OCI-LY3 (cell line): Measurements from ENCODE around the gene DYNLRB1.

ENCODE experiments used
- EZH2phosphoT487 ChIP-seq: fragments of 200-600 bp; shearing (Covaris generic); IDR thresholded peaks from 2 replicates; pipeline ENCODE4 v1.6.1; 2018; ENCODE audit warnings: antibody characterized with exemption, mixed run types, low read depth
- TF ChIP-seq, protein P1 (sequence below): fragments of 200-600, 300-600 bp; sonication (generic); IDR thresholded peaks from 2 replicates; pipeline ENCODE4 v1.5.1; 2014; ENCODE audit warnings: antibody characterized with exemption, low read length, low read depth

DNA sequence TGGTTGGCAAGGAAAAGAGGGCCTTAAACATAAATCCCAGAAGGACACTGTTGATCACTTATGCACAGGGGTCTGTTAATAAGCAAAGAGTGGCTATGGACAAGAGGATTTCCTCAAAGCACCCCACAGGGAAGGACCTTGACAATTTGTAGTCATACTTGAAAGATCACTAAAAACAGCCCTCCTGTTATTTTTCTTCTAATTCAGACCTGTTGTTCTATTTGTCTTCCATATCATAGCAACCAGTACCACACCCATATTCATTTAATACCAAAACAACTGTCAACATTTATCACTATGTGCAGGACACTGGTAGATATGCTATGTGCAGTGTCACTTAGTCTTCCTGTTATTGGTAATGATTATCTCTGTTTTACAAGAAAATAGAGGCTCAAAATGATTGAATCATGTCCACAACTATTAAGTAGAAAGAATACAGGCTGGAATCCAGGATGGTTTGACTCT, 3.2 kb upstream of the DYNLRB1 start:
- TF ChIP-seq, protein P1, sequence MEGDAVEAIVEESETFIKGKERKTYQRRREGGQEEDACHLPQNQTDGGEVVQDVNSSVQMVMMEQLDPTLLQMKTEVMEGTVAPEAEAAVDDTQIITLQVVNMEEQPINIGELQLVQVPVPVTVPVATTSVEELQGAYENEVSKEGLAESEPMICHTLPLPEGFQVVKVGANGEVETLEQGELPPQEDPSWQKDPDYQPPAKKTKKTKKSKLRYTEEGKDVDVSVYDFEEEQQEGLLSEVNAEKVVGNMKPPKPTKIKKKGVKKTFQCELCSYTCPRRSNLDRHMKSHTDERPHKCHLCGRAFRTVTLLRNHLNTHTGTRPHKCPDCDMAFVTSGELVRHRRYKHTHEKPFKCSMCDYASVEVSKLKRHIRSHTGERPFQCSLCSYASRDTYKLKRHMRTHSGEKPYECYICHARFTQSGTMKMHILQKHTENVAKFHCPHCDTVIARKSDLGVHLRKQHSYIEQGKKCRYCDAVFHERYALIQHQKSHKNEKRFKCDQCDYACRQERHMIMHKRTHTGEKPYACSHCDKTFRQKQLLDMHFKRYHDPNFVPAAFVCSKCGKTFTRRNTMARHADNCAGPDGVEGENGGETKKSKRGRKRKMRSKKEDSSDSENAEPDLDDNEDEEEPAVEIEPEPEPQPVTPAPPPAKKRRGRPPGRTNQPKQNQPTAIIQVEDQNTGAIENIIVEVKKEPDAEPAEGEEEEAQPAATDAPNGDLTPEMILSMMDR, result no peak
- TF ChIP-seq EZH2phosphoT487, result no peak
